DND-41 (cell line): ENCODE data around the gene PRDX6.

Experiments used
- EZH2 ChIP-seq: IDR thresholded peaks from 3 replicates; pipeline ENCODE4 v1.6.1; 2012; ENCODE audit warnings: borderline replicate concordance, low read depth, mild to moderate bottlenecking, moderate library complexity, low read length, inconsistent platforms; ENCODE audit not compliant: severe bottlenecking
- TF ChIP-seq, protein P1 (sequence below): IDR thresholded peaks from 2 replicates; pipeline ENCODE4 v1.5.1; 2012; ENCODE audit warnings: borderline replicate concordance, low read length, moderate library complexity, mild to moderate bottlenecking; ENCODE audit not compliant: poor library complexity, severe bottlenecking; ENCODE audit errors: extremely low read depth

GRCh38 chr1:173509797-173510196 lies 32.7 kb downstream of the PRDX6 start:
- TF ChIP-seq, protein P1, sequence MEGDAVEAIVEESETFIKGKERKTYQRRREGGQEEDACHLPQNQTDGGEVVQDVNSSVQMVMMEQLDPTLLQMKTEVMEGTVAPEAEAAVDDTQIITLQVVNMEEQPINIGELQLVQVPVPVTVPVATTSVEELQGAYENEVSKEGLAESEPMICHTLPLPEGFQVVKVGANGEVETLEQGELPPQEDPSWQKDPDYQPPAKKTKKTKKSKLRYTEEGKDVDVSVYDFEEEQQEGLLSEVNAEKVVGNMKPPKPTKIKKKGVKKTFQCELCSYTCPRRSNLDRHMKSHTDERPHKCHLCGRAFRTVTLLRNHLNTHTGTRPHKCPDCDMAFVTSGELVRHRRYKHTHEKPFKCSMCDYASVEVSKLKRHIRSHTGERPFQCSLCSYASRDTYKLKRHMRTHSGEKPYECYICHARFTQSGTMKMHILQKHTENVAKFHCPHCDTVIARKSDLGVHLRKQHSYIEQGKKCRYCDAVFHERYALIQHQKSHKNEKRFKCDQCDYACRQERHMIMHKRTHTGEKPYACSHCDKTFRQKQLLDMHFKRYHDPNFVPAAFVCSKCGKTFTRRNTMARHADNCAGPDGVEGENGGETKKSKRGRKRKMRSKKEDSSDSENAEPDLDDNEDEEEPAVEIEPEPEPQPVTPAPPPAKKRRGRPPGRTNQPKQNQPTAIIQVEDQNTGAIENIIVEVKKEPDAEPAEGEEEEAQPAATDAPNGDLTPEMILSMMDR: no peak
- no peak for TF ChIP-seq EZH2
